Endothelial cell of umbilical vein (primary cell): ENCODE results near the gene OR10V1.

Experiments used
- EZH2 ChIP-seq: IDR thresholded peaks from 2 replicates; pipeline ENCODE4 v1.6.1; 2012; ENCODE audit warnings: borderline replicate concordance, low read depth, mild to moderate bottlenecking, moderate library complexity, low read length, inconsistent platforms; ENCODE audit not compliant: severe bottlenecking
- FOS ChIP-seq: IDR thresholded peaks from 2 replicates; pipeline ENCODE4 v1.6.1; 2011; ENCODE audit warnings: mild to moderate bottlenecking, low read length, moderate library complexity, borderline replicate concordance; ENCODE audit not compliant: insufficient read depth
- GATA2 ChIP-seq: IDR thresholded peaks from 2 replicates; pipeline ENCODE4 v1.7.0; 2011; ENCODE audit warnings: low read depth, mild to moderate bottlenecking, moderate library complexity, mixed read lengths, low read length; ENCODE audit not compliant: insufficient read length, insufficient read depth
- JUN ChIP-seq: IDR thresholded peaks from 2 replicates; pipeline ENCODE4 v1.6.1; 2011; ENCODE audit warnings: borderline replicate concordance, low read depth; ENCODE audit not compliant: insufficient read length, insufficient read depth
- MYC ChIP-seq: IDR thresholded peaks from one replicate; pipeline ENCODE4 v1.6.1; 2011; ENCODE audit warnings: mild to moderate bottlenecking, low read depth, low read length
- POLR2A ChIP-seq: IDR thresholded peaks from 2 replicates; pipeline ENCODE4 v1.6.1; 2012; ENCODE audit warnings: low read depth, mild to moderate bottlenecking, control low read depth, low read length
- POLR2AphosphoS5 ChIP-seq: IDR thresholded peaks from 2 replicates; pipeline ENCODE4 v1.6.1; 2012; ENCODE audit warnings: low read depth, mild to moderate bottlenecking, control low read depth, low read length, moderate library complexity; ENCODE audit not compliant: insufficient read depth
- TF ChIP-seq, protein P1 (sequence below), 2 donors: IDR thresholded peaks; 1 replicate in 1 of 2; 2 replicates in 1 of 2; pipeline ENCODE4 v1.5.1; 2011; ENCODE audit warnings: low read length in 2 of 2, mild to moderate bottlenecking in 2 of 2, moderate library complexity in 2 of 2, control low read depth in 1 of 2, inconsistent platforms in 1 of 2, low read depth in 1 of 2; ENCODE audit not compliant: insufficient read depth in 1 of 2; ENCODE audit errors: extremely low read depth in 1 of 2
- TF ChIP-seq, protein P2 (sequence below): IDR thresholded peaks from 2 replicates; pipeline ENCODE4 v1.6.1; 2011; ENCODE audit not compliant: insufficient read depth, insufficient read length

DNA sequence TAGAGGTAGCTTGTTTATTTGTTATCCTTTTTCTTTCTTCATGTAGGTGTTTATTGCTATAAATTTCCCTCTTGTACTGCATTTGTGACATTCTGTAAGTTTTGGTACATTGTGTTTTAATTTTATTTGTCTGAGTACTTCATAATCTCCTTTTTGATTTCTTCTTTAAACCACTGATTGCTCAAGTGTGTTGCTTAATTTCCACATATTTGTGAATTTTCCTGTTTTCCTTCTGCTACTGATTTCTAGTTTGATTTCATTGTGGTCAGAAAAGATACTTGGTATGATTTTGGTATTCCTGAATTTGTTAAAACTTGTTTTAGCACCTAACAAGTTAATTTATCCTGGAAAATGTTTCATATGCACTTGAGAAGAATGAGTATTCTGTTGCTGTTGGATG lies 15.1 kb downstream of the OR10V1 start:
- TF ChIP-seq, protein P1, sequence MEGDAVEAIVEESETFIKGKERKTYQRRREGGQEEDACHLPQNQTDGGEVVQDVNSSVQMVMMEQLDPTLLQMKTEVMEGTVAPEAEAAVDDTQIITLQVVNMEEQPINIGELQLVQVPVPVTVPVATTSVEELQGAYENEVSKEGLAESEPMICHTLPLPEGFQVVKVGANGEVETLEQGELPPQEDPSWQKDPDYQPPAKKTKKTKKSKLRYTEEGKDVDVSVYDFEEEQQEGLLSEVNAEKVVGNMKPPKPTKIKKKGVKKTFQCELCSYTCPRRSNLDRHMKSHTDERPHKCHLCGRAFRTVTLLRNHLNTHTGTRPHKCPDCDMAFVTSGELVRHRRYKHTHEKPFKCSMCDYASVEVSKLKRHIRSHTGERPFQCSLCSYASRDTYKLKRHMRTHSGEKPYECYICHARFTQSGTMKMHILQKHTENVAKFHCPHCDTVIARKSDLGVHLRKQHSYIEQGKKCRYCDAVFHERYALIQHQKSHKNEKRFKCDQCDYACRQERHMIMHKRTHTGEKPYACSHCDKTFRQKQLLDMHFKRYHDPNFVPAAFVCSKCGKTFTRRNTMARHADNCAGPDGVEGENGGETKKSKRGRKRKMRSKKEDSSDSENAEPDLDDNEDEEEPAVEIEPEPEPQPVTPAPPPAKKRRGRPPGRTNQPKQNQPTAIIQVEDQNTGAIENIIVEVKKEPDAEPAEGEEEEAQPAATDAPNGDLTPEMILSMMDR (IDR thresholded peaks at IDR 0.05; ENCODE audit: extremely low read depth in 1 of 2, insufficient read depth in 1 of 2, low read depth in 1 of 2, low read length in 2 of 2): no peak
- TF ChIP-seq POLR2A (no peak), EZH2 (no peak), MYC (no peak), POLR2AphosphoS5 (no peak), FOS (no peak), JUN (no peak), GATA2 (no peak)
- TF ChIP-seq, protein P2, sequence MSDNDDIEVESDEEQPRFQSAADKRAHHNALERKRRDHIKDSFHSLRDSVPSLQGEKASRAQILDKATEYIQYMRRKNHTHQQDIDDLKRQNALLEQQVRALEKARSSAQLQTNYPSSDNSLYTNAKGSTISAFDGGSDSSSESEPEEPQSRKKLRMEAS: no peak
